Coronary artery (tissue), 2 donors: ENCODE measurements around the gene RPL10.

Experiments used
- DNase-seq: peaks from one replicate; pipeline ENCODE4 v3.0.0-alpha.2; 2017; ENCODE audit warnings: low spot score
- H3K27ac ChIP-seq, 2 donors: fragments of 200-600 bp; sonication (generic); one replicate each; pipeline ENCODE4 v1.5.1; 2016 to 2019
- H3K4me3 ChIP-seq: fragments of 200-600 bp; sonication (generic); 2 replicates; pipeline ENCODE4 v1.5.1; 2016; ENCODE audit warnings: mild to moderate bottlenecking, moderate library complexity
- CTCF ChIP-seq: fragments of 200-600 bp; sonication (generic); IDR thresholded peaks from one replicate; pipeline ENCODE4 v1.5.1; 2019; ENCODE audit warnings: antibody characterized with exemption

The RPL10 gene

GRCh38 chrX:154373340-154374306 is 24.6 kb upstream of the RPL10 start:
- TF ChIP-seq CTCF = peak; percentile 33
- Histone ChIP-seq H3K27ac (peak overlapping the region; percentile 93 to 99), H3K4me3 (peak overlapping the region; percentile 93)
- peak; percentile 87 for DNase-seq

DNA sequence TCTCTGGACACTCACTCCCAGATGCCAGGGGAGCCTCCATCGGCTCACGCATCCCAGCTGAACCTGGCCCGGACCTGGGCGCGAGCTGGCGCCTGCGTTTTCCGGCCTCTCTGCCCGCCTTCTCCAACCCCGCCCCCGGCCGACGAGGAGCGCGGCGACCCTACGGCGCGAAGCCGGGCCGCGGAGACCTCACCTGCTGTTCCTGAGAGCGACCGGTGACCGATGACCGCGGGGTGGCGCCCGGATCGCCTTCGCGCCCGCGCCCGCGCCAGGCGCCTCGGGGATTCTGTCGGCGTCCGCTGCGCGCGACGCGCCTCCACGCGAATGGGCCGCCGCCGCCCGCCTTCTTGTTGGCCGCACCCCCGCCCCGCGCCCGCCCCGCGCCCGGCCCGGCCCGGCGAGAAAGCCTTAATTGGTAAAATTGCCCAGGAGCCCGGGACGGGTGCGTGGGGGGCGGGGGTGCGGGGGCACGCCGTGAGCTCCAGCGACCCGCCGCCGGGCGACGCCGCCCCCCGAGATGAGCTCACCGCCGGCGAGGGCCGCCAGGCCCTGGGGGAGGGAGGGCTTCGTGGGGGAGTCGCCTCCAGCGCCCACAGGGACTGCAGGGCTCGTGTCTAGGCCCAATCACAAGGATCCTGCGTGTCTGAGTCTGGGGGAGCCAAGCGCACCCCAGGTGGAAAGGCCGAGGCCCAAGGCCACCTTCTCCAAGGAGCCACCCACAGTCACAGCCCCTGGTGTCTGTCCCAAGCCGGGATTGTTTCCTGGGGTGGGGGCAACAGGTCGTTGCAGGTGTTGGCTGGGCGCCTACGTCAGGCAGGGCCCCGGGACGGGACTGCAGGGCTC is 23.6 kb upstream of the RPL10 start, which contains the start of gene FLNA:
FLNA (minus strand) TSS at position 322 of the 843 bp plus-strand sequence. CDS start 3,389 bp downstream, outside the sequence.
- no peak for TF ChIP-seq CTCF
- Histone ChIP-seq H3K4me3 (peak within 1 kb of the TSS; percentile 93), H3K27ac (peak within 1 kb of the TSS; percentile 93 to 99)
- DNase-seq = no peak

DNA sequence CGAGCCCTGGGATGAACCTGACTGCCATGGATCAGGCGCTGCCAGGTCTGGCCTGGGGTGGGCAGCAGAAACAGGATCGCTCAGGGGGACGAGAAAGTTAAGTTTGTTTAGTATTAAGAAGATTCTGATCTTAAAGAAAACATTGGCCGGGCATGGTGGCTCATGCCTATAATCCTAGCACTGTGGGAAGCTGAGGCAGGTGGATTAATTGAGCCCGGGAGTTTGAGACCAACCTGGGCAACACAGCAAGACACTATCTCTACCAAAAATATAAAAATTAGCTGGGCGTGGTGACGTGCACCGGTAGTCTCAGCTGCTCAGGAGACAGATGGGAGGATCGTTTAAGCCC is 23.0 kb upstream of the RPL10 start:
- no peak for TF ChIP-seq CTCF
- H3K4me3 ChIP-seq = peak overlapping the region; percentile 93
- no peak for DNase-seq
- H3K27ac ChIP-seq = peak overlapping the region; percentile 93 to 99

- H3K27ac ChIP-seq = peak overlapping the region; percentile 93 to 99
- no peak overlapping the region for H3K4me3 ChIP-seq
- TF ChIP-seq CTCF = no peak
- DNase-seq = no peak
These were observed 21.4 kb upstream of the RPL10 start for GRCh38 chrX:154376774-154377173.

DNA sequence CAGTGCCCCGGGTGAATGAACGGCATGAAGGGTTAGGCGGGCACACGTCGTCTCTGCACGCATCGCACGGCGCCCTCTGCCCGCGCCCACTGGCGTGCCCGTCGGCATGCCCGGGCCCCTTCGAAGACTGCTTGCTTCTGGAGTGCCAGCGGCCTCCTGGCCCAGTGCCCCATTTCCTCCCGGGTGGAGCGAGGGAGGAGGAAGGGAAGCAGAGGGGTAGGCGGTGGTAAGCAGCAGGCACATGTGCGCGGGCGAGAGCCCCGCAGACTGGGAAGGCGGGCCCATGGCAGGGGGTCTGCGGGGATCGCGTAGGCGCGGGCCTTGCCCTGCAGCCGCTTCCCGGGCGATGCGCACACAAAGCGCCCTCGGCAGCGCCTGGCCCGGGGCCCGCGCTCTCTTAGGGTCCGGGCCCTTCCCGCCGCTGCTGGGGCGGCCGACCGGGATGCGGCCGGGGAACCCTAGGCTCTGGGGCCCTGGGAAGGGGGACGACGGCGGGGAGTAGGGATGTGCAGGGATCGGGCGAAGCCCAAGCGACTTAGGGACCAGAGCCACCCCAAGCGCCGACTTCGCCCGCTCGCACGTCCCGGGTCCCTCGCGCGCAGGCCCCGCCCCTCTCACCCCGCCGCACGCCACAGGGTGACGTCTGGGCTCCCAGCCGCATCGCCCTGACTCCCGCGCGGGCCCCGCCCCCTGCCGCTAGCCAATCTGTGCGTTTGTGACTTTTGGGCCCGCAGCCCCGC is 19.9 kb upstream of the RPL10 start:
- peak overlapping the region; percentile 77 for H3K4me3 ChIP-seq
- DNase-seq = no peak
- H3K27ac ChIP-seq = peak overlapping the region; percentile 93 to 99
- no peak for TF ChIP-seq CTCF

DNA sequence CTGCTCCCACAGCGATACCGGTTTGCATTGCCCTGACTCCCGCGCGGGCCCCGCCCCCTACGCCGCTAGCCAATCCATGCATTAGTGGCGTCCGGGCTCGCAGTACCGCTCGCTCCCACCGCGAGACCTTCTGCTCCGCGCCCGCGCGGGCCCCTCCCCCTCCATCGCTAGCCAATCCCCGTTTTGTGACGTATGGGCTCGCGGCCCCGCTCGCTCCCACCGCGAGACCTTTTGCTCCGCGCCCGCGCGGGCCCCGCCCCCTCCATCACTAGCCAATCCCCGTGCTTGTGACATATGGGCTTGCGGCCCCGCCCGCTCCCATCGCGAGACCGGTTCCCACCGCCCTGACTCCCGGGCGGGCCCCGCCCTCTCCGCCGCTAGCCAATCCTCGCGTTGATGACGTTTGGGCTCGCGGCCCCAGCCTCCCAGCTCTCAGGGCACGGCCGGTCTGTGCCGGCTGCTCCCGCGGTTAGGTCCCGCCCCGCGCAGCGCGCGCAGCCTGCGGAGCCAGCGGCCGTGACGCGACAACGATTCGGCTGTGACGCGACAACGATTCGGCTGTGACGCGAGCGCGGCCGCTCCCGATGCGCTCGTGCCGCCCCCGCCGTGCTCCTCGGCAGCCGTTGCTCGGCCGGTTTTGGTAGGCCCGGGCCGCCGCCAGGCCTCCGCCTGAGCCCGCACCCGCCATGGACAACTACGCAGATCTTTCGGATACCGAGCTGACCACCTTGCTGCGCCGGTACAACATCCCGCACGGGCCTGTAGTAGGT is 19.2 kb upstream of the RPL10 start, which contains the start of gene EMD:
EMD (plus strand) TSS at position 497 of the 770 bp plus-strand sequence; CDS start at position 687, 190 bp downstream.
- Histone ChIP-seq H3K4me3 (peak within 1 kb of the TSS; percentile 93), H3K27ac (peak within 1 kb of the TSS; percentile 97 to 99)
- DNase-seq = peak; percentile 98
- no peak for TF ChIP-seq CTCF
